GM12878 (cell line): Measurements from ENCODE around the gene PXT1. TPM values are rescaled to one million over a fixed set of nuclear protein-coding genes. Genes with fewer than 3 reads are reported as not detected.

Experiments used
- ATF7 ChIP-seq: fragments of 450-650 bp; IDR thresholded peaks from 2 replicates; pipeline ENCODE4 v1.6.1; 2016; ENCODE audit warnings: low read depth, mild to moderate bottlenecking
- BACH1 ChIP-seq: fragments of 450-650 bp; IDR thresholded peaks from 2 replicates; pipeline ENCODE4 v1.6.1; 2017; ENCODE audit warnings: mild to moderate bottlenecking, borderline replicate concordance
- CBFB ChIP-seq: IDR thresholded peaks from 2 replicates; pipeline ENCODE4 v1.6.1; 2016; ENCODE audit warnings: antibody characterized with exemption, low read depth
- CHD4 ChIP-seq: fragments of 200-600 bp; sonication (generic); IDR thresholded peaks from 2 replicates; pipeline ENCODE4 v1.6.1; 2016; ENCODE audit warnings: mild to moderate bottlenecking
- FOS ChIP-seq: IDR thresholded peaks from 3 replicates; pipeline ENCODE4 v1.6.1; 2011; ENCODE audit warnings: borderline replicate concordance; ENCODE audit not compliant: insufficient read length; ENCODE audit errors: extremely low read depth
- HCFC1 ChIP-seq: fragments of 150-350 bp; IDR thresholded peaks from 2 replicates; pipeline ENCODE4 v1.6.1; 2014; ENCODE audit warnings: low read length
- IKZF1 ChIP-seq: fragments of 450-650 bp; conservative IDR thresholded peaks from 2 replicates; pipeline ENCODE4 v1.6.1; 2017; ENCODE audit warnings: antibody characterized with exemption, mild to moderate bottlenecking
- IKZF2 ChIP-seq, 2 experiments: fragments of 450-650 bp; IDR thresholded peaks; 2 replicates each; pipeline ENCODE4 v1.6.1; 2017; ENCODE audit warnings: mild to moderate bottlenecking in 2 of 2, moderate library complexity in 2 of 2
- KAT2A ChIP-seq: conservative IDR thresholded peaks from 2 replicates; pipeline ENCODE4 v1.6.1; 2011; ENCODE audit warnings: low read depth, low read length; ENCODE audit not compliant: control insufficient read depth
- LARP7 ChIP-seq: fragments of 450-650 bp; IDR thresholded peaks from 2 replicates; pipeline ENCODE4 v1.6.1; 2017; ENCODE audit warnings: mild to moderate bottlenecking
- NFYA ChIP-seq: IDR thresholded peaks from 2 replicates; pipeline ENCODE4 v1.6.1; 2011; ENCODE audit warnings: low read depth, mild to moderate bottlenecking, low read length, improper control_type of control experiment, borderline replicate concordance
- NR2C1 ChIP-seq: fragments of 450-650 bp; IDR thresholded peaks from 2 replicates; pipeline ENCODE4 v1.6.1; 2017; ENCODE audit warnings: antibody characterized with exemption, mild to moderate bottlenecking, moderate library complexity
- PAX5 ChIP-seq: IDR thresholded peaks from 2 replicates; pipeline ENCODE4 v1.6.1; 2011; ENCODE audit warnings: low read depth, low read length, borderline replicate concordance
- SMARCA5 ChIP-seq: fragments of 450-650 bp; IDR thresholded peaks from 2 replicates; pipeline ENCODE4 v1.6.1; 2017; ENCODE audit warnings: mild to moderate bottlenecking
- SREBF1 ChIP-seq: IDR thresholded peaks from 2 replicates; pipeline ENCODE4 v1.6.1; 2012; ENCODE audit warnings: mild to moderate bottlenecking, low read length
- SREBF2 ChIP-seq: IDR thresholded peaks from 2 replicates; pipeline ENCODE4 v1.6.1; 2012; ENCODE audit warnings: mild to moderate bottlenecking, low read length
- TCF7 ChIP-seq: IDR thresholded peaks from 2 replicates; pipeline ENCODE4 v1.6.1; 2014; ENCODE audit warnings: antibody characterized with exemption, borderline replicate concordance
- ZZZ3 ChIP-seq: IDR thresholded peaks from 2 replicates; pipeline ENCODE4 v1.6.1; 2011; ENCODE audit warnings: low read depth; ENCODE audit not compliant: control insufficient read depth, insufficient read length
- polyA plus RNA-seq, 11 experiments: library from polyadenylated mRNA; depleted of rRNA in 4 of 11; unstranded in 6 of 11; stranded (reverse) in 5 of 11; fragments of >200 nt; fragmentation: Nextera tagmentation in 4 of 11; fragmentation: Illumina TruSeq in 1 of 11; extraction: Ambion mirVana in 4 of 11; extraction: Trizol in 1 of 11; gene quantifications; 1 replicate in 1 of 11; 2 replicates in 10 of 11; pipeline versions ENCODE4 v1.2.1 to v1.2.3, GENCODE V29; 2011 to 2016; ENCODE audit warnings: inconsistent platforms in 2 of 11, missing spikeins in 2 of 11, low read depth in 1 of 11
- total RNA-seq, 4 experiments: library from RNA; depleted of rRNA in 3 of 4; stranded (reverse); fragments of >200 nt in 3 of 4; fragmentation: Illumina TruSeq in 1 of 4; extraction: Trizol in 1 of 4; gene quantifications; 2 replicates each; pipeline versions ENCODE4 v1.2.1 to v1.2.3, GENCODE V29; 2013 to 2021
- TF ChIP-seq, protein P1 (sequence below): fragments of 450-650 bp; IDR thresholded peaks from 2 replicates; pipeline ENCODE4 v1.6.1; 2016; ENCODE audit warnings: mild to moderate bottlenecking
- TF ChIP-seq, protein P2 (sequence below): IDR thresholded peaks from 2 replicates; pipeline ENCODE4 v1.6.1; 2011; ENCODE audit warnings: low read depth, low read length, improper control_type of control experiment, borderline replicate concordance
- TF ChIP-seq, protein P3 (sequence below): fragments of 450-650 bp; IDR thresholded peaks from 2 replicates; pipeline ENCODE4 v1.6.1; 2017; ENCODE audit warnings: low read depth, mild to moderate bottlenecking, moderate library complexity
- TF ChIP-seq, protein P4 (sequence below): fragments of 450-650 bp; IDR thresholded peaks from 2 replicates; pipeline ENCODE4 v1.6.1; 2017; ENCODE audit warnings: mild to moderate bottlenecking, low read depth, inconsistent platforms; ENCODE audit not compliant: poor library complexity, severe bottlenecking
- TF ChIP-seq, protein P5 (sequence below): fragments of 450-650 bp; IDR thresholded peaks from 2 replicates; pipeline ENCODE4 v1.6.1; 2016; ENCODE audit warnings: mild to moderate bottlenecking

Gene PXT1
- total and polyA plus RNA-seq, 10 of the 15 experiments (the other 5 are each of a cell fraction or from before 2014, with no cell fraction given), result 0.27 to 2.9 (median 0.50) TPM

DNA sequence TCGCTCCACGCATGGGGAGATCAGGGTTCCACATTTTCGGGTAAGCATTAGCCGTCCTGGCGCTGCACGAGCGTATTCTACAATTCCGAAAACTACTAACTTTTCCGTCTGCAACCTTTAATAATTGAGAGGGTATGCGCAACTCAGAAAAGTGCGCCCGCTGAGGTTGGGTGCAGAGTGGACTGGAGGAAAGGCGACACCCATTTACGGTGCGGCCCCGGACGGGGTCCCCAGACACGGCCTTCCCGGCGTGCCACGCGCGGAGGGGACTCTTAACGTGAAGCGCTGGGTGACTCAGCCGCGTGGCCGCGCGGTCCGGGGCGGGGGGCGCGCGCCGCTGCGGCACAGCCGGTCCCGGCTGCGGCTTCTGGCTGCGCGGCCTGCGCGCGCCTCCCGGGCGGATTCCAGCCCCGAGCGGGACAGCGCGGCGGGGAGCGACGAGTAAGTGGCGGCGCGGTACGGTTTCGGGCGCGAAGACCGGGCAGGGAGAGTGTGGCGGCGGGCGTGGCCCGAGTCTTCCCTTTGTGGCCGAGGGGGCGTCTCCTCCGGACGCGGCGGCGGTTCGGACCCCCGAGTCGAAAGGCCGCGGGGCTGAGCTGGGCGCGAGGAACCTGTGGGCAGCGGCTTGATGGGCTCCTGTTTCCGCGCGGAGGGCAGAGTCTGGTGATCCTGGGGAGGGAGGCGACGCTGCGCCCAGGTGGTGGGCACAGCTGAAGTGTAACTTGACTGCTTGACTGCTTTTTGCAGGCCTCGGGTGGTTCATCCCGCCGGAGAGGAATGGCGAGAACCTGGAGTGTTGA is at the start of gene PXT1, which contains the start of gene KCTD20 (continued):
- TF ChIP-seq, protein P1, sequence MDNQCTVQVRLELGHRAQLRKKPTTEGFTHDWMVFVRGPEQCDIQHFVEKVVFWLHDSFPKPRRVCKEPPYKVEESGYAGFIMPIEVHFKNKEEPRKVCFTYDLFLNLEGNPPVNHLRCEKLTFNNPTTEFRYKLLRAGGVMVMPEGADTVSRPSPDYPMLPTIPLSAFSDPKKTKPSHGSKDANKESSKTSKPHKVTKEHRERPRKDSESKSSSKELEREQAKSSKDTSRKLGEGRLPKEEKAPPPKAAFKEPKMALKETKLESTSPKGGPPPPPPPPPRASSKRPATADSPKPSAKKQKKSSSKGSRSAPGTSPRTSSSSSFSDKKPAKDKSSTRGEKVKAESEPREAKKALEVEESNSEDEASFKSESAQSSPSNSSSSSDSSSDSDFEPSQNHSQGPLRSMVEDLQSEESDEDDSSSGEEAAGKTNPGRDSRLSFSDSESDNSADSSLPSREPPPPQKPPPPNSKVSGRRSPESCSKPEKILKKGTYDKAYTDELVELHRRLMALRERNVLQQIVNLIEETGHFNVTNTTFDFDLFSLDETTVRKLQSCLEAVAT, result peak; percentile 43; the same call in 1 of the 2 replicates
- TF ChIP-seq ATF7, result peak; percentile 33
- no peak for TF ChIP-seq NFYA
- no peak for TF ChIP-seq KAT2A
- TF ChIP-seq, protein P2, sequence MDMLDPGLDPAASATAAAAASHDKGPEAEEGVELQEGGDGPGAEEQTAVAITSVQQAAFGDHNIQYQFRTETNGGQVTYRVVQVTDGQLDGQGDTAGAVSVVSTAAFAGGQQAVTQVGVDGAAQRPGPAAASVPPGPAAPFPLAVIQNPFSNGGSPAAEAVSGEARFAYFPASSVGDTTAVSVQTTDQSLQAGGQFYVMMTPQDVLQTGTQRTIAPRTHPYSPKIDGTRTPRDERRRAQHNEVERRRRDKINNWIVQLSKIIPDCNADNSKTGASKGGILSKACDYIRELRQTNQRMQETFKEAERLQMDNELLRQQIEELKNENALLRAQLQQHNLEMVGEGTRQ, result no peak
- no peak for TF ChIP-seq SREBF2
- peak; percentile 16; the same call in 1 of the 2 replicates for TF ChIP-seq TCF7
- TF ChIP-seq IKZF2 (IDR thresholded peaks at IDR 0.05), result peak; percentile 20 to 35; a peak in 1 of 4 replicates
- no peak for TF ChIP-seq SREBF1
- TF ChIP-seq CHD4, result no peak
- peak; percentile 92 for TF ChIP-seq BACH1
- peak; percentile 90 for TF ChIP-seq IKZF1
- TF ChIP-seq, protein P3, sequence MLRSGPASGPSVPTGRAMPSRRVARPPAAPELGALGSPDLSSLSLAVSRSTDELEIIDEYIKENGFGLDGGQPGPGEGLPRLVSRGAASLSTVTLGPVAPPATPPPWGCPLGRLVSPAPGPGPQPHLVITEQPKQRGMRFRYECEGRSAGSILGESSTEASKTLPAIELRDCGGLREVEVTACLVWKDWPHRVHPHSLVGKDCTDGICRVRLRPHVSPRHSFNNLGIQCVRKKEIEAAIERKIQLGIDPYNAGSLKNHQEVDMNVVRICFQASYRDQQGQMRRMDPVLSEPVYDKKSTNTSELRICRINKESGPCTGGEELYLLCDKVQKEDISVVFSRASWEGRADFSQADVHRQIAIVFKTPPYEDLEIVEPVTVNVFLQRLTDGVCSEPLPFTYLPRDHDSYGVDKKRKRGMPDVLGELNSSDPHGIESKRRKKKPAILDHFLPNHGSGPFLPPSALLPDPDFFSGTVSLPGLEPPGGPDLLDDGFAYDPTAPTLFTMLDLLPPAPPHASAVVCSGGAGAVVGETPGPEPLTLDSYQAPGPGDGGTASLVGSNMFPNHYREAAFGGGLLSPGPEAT, result peak; percentile 56; the same call in 1 of the 2 replicates
- peak; percentile 55 for TF ChIP-seq HCFC1
- TF ChIP-seq, protein P4, sequence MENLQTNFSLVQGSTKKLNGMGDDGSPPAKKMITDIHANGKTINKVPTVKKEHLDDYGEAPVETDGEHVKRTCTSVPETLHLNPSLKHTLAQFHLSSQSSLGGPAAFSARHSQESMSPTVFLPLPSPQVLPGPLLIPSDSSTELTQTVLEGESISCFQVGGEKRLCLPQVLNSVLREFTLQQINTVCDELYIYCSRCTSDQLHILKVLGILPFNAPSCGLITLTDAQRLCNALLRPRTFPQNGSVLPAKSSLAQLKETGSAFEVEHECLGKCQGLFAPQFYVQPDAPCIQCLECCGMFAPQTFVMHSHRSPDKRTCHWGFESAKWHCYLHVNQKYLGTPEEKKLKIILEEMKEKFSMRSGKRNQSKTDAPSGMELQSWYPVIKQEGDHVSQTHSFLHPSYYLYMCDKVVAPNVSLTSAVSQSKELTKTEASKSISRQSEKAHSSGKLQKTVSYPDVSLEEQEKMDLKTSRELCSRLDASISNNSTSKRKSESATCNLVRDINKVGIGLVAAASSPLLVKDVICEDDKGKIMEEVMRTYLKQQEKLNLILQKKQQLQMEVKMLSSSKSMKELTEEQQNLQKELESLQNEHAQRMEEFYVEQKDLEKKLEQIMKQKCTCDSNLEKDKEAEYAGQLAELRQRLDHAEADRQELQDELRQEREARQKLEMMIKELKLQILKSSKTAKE, result peak; percentile 26
- TF ChIP-seq, protein P5, sequence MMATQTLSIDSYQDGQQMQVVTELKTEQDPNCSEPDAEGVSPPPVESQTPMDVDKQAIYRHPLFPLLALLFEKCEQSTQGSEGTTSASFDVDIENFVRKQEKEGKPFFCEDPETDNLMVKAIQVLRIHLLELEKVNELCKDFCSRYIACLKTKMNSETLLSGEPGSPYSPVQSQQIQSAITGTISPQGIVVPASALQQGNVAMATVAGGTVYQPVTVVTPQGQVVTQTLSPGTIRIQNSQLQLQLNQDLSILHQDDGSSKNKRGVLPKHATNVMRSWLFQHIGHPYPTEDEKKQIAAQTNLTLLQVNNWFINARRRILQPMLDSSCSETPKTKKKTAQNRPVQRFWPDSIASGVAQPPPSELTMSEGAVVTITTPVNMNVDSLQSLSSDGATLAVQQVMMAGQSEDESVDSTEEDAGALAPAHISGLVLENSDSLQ, result no peak
- TF ChIP-seq PAX5, result peak; percentile 44; the same call in 1 of the 2 replicates
- TF ChIP-seq LARP7, result peak; percentile 87
- peak; percentile 48; the same call in 1 of the 2 replicates for TF ChIP-seq NR2C1
- peak; percentile 35; the same call in 1 of the 2 replicates for TF ChIP-seq CBFB
- TF ChIP-seq ZZZ3, result no peak
- TF ChIP-seq SMARCA5, result 0 out of 2 replicates have a peak, but pooled peaks have one; percentile 44
- TF ChIP-seq FOS, result no peak
